GM19397 (cell line): ENCODE data around the gene LRCH1.
A peak's percentile ranks its signal among the peaks of the same experiment; 100 is the strongest.

Experiments used
- ATAC-seq: cut with Tn5 transposase; IDR thresholded peaks from one replicate; pipeline ENCODE4 v1.9.1; 2021; ENCODE audit warnings: mild to moderate bottlenecking, moderate library complexity; ENCODE audit not compliant: unreplicated experiment

The LRCH1 gene

GRCh38 chr13:46587807-46588418 is 34.9 kb downstream of the LRCH1 start:
- ATAC-seq, result no peak

DNA sequence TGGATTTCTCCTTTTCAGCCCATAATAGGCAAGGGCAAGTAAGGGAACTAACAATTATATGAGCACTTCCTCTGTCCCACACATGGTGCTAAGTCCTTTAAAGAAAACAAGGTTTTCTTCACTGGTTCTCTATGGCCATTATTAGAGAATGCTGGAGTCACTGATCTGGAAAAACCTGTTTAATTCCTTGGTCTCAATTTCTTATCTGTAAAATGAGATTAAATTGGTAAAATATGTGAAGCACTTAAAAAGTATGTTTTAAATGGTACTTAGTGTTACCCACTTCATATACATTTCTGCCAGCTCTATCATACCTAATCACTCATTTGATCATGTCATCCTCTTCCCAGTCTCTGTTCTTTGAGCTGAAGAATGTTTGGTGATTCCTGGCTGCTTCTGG is 39.4 kb downstream of the LRCH1 start:
- ATAC-seq, result no peak

GRCh38 chr13:46593398-46593797 is 40.4 kb downstream of the LRCH1 start:
- ATAC-seq, result no peak

- no peak for ATAC-seq
Observed at GRCh38 chr13:46594374-46595078, 41.6 kb downstream of the LRCH1 start.

DNA sequence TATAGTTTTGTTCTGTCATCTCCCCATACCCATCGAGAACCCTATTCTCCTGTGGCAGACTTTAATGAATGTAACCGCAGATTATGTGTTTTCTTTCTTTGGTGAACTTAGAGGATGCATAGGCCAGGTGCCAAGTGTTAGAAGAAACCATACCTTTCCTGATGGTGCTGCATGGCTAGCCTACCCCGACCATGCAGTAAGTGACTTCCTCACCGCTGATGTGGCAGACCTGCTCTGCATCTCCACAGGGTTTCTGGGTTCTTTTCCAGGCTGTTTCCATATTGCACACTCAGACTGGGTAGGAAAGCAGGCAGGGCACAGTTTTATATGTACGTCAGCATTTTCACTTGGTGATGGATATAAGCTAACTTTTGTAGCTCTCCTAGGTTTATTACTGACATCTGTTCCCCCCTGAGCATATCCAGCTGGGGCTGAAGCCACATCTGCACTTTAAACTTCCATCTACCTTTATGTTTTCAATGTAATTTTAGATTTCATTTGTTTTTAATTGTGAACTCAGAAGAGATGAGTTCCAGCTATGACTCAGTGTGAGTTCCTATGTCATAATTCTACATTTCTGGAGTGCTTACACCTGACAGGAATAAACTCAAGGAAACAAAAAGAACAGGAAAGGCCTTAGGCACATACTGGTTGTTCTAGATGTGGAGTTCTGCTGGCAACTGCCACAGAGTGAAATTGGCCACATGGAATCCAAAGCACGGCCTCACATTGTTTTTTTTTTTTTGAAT is 42.3 kb downstream of the LRCH1 start:
- ATAC-seq, result peak; percentile 49

DNA sequence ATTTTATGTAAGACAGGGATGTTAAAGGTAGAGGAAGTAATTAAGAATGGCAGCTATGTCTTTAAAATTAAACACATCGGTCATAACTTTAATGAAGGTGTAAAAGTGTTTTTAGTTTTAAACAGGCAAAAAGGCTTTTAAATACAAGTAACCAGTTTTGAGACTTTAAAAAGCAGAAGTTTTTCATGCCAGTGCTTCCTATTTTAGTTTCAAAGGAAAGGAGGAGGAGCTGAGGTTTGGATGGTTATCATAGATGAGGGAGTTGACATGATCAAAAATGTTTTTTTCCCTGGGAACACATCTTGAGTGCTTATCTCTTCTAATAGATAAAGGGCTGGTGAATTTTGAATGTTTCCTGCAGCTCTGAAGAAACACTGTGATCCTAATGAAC is 42.9 kb downstream of the LRCH1 start:
- no peak for ATAC-seq

DNA sequence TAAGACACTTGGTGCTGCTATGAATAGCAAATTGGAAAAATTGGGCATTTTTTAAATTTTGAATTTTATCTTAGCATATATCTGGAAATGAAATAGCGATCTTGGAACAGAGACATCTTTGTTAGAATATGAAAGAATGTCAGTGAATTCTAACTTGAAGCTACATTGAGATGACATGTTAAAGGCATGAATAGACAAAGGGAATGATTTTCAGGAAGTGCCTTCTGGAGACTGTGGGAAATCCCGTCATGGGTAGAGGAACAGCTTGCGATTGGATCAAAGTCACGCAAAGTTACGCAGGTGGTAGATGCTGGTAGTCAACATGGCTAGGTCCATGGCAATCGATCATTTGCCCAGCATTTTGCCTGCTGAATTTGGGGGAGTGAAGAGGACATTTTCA is 43.5 kb downstream of the LRCH1 start:
- no peak for ATAC-seq

DNA sequence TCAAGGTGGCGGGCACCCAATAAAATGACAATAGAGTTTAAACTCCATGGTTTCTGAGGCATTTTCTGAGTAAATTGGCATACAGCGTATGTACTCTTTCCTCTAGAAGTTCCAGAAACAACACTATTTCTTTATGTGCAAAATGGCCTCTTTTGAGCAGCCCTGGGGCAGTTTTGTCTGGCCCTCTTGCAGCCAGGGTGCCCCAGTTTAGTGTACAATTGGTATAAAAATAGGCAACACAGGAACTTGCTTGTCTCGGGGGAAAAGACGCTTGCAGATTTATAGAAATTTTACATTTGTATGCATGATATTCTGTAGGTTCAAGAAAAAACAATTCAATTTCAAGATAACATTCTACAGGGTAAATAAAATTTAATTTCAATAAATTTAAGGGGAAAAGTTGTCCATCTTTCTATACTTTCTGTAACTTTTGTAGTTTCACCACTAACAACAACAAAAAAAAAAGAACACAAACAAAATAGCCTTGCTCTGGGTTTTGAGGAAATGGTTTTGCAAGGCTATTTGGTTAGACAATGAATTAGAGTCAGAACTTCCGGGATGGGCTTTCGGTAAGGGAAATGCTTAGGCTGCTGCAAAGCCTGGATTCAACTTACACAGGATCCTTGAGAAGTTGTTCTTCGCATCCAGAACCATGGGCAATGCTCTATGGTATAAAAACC is 45.3 kb downstream of the LRCH1 start:
- ATAC-seq, result peak; percentile 35

GRCh38 chr13:46598820-46599180 is 45.8 kb downstream of the LRCH1 start:
- ATAC-seq, result peak; percentile 47

- ATAC-seq, result no peak
Observed at GRCh38 chr13:46600943-46601311, 48.0 kb downstream of the LRCH1 start.

DNA sequence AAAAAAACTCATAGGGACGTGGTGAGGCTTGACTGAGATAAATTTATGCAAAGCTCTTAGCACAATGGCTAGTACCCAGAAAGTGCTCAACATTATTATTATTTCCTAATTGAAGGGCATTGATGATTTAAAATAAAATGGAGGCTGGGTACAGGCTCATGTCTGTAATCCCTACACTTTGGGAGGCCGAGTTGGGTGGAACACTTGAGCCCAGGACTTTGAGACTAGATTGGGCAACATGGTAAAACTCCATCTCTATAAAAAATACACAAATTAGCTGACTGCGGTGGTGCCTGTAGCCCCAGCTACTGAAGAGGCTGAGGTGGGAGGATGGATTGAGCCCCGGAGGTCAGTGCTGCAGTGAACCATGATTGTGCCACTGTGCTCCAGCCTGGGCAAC is 49.6 kb downstream of the LRCH1 start:
- no peak for ATAC-seq

DNA sequence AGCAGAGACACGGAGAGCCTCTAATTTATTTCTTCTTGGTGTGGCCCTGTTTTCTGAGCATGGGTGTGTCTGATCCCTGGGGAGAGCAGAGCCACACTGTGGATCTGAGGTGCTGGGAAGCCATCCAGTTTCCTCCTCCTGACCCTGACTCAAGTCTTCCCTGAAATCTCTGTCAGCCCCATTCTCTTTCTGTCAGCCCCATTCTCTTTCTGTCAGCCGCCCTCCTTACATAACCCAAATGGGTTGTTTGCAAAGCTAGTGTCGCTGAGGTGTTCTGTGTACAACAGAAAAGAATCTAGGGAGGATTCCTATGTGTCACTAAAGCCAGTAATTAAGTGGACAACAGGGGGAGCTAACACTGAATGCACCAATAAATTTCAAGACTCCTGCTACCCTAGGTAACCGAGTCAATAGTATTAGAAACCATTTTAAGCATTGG is 50.2 kb downstream of the LRCH1 start:
- ATAC-seq, result no peak

DNA sequence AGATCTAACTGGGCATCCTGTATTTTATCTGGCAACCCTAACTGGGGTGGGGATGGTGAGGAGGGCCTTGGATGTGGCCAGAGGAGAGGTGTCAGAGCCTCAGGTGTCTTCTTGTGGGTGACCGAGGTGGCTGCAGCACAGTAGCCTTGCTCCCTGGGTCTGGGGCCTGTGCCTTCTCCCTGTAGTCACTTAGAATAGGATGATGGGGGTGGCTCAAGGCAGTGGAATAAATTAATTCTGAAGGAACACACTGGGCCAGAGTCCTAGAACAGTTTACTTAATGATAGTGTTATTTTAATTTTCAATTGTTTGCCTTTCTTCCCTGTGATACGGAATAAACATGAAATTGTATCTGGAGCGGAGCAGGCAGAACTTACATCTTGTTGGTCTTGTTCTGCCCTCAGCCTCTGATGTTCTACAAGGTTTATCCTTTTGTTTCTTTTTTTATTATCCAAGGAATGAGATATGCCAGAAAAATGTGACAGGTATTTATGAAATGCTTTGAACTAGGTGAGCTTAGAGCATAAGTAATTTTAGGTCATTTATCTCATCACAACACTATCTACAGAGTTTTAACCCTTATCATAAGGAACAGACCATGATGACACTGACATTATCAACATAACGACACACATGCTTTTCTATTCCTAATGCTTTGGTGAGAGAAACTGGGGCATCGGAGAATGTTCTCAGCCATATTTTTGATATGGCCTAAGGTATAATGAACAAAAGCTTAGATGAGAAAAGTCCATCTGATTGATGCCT is 51.4 kb downstream of the LRCH1 start:
- no peak for ATAC-seq

DNA sequence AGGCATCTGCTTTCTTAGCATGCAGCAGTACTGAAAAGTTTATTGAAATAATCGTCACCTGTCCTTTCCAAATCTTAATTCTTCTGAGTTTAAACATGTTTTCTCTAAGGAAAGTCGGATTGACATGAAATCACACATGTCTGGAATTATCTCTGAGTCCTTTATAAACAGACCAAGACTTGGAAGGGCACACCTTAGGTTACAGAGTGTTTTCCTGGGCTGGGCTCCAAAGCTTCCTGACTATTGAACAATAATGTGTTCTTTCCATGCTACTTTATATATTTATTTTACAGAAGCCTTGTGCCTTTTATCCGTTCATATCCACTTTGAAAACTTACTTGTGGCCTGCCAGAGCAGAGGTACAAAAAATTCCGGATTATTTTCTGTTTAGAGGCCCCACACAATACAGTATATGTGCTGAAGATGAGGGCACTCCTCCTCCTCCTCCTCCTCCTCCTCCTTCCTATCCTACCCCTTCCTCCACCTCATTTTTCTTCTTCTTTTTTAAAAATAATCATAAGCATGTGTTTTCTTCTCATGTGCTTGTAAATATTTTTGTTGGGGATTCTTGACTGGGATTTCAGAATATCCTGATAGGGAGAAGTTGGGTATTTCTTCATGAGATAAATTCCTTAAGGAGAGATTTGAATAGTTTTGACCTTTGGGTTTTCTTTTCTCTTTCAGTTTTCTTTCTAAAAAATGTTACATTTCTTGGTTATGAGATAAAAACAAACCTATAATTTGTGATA is 52.3 kb downstream of the LRCH1 start:
- ATAC-seq, result no peak

- no peak for ATAC-seq
Observed at GRCh38 chr13:46605825-46606554, 53.0 kb downstream of the LRCH1 start.

DNA sequence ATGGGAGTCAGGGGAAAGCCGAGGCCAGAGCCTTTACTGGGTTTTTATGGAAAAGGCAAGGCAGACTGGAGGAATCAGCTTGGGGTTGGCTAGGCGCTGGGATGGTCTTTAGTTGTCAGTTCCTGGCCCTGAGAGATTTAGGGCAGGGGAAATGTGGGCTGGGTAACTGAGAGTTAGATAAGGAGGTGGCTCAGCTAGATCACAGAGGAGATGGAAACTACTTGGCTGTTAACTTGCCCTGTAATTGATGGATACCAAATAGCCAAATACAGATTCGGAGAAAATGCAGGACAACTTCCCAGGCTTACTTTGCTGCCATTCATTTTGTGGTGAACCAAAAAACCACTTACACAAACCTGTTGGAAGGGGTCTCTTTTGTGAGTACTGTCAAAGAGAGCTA is 54.0 kb downstream of the LRCH1 start:
- ATAC-seq, result no peak

DNA sequence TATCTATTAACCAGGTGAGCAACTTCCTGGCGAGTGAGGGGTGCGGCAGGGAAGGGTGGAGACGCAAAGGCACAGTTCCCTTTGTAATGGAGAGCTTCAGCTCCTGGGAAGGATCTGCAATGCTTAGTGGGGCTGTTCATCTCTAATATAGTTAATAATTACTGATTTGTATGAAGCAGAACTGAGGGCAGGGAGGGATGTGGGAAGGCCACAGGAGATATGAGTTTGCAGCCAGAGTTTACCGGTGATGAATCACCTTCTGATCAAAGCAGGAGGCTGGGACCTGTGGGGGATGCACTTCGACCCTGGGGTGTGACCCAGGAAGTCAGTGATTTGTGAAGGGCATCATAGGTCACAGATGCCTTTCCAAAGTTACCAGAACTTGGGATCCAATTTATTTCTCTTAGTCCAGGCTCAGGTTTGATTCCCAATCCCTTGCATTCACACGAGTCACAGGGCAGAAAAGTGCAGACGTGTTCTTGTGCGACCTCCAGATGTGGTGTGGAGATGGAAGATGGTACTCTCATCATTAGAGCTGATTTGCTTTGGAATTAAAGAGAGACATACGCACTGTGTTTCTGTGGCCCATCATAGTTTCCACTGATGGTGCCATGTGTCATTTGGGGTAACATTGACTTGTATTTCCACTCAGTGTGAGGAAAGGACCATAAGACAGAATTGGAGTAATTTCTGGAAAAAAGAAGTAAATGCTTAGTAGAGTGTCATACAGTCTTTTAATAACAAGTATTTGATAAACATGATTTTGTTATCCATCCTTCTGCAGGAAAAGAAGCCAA is 55.0 kb downstream of the LRCH1 start:
- no peak for ATAC-seq

GRCh38 chr13:46609052-46609451 is 56.1 kb downstream of the LRCH1 start:
- ATAC-seq, result no peak

GRCh38 chr13:46609726-46610125 is 56.8 kb downstream of the LRCH1 start:
- ATAC-seq, result no peak
